GM12874 (cell line): ENCODE data around the gene DIPK1B.

Source experiments
- TF ChIP-seq, protein P1 (sequence below): IDR thresholded peaks from 2 replicates; pipeline ENCODE4 v1.5.1; 2011; ENCODE audit warnings: low read depth, mild to moderate bottlenecking, control low read depth, low read length, moderate library complexity; ENCODE audit not compliant: insufficient read depth

Gene DIPK1B

DNA sequence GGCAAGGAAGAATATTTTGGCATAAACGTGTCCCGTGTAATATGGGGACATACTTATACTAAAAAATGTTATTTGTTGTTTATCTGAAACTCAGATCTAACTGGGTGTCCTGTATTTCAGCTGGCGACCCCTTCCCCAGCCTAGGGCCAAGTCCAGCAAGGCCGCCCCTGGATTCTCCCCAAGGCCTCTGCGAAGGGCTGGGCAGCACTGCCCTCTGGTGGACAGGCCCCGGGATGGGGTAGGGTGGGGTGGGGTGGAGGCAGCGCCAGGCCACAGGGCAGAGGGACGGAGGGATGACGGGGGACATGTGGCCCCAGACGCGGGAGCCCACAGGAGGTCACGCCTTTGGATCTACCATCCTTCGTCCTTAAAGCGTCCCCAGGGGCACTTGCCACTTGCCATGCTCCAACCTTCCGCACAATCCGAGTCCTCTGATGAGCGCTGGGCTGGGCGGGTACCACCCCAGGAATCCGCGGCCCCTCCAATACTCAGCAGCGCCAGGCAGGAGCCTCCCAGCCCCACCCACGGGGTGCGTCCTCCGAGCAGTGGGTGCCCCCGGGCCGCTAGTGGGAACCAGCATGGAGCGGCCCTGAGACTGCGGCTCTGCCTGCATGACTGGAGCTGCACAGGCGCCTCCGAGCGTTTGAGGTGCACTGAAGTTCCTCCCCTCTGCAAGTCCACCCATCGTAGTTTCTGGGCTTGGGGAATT is 18.1 kb upstream of the DIPK1B start:
- TF ChIP-seq, protein P1, sequence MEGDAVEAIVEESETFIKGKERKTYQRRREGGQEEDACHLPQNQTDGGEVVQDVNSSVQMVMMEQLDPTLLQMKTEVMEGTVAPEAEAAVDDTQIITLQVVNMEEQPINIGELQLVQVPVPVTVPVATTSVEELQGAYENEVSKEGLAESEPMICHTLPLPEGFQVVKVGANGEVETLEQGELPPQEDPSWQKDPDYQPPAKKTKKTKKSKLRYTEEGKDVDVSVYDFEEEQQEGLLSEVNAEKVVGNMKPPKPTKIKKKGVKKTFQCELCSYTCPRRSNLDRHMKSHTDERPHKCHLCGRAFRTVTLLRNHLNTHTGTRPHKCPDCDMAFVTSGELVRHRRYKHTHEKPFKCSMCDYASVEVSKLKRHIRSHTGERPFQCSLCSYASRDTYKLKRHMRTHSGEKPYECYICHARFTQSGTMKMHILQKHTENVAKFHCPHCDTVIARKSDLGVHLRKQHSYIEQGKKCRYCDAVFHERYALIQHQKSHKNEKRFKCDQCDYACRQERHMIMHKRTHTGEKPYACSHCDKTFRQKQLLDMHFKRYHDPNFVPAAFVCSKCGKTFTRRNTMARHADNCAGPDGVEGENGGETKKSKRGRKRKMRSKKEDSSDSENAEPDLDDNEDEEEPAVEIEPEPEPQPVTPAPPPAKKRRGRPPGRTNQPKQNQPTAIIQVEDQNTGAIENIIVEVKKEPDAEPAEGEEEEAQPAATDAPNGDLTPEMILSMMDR, result peak; percentile 64

DNA sequence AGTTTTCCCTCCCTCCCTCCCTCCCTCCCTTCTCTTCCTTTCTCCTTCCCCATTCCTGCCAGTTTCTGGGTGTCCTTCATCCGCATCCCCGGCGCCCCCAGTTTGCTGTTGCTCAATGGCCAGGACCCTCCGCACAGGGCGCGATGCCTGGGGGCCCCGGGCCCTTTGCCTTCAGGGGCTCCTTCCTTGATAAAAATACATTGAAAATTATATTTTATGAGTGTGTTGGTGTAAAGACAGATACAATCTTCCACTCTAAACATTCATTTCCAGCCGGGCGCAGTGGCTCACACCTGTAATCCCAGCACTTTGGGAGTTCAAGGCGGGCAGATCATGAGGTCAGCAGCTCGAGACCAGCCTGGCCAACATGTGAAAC is 17.5 kb upstream of the DIPK1B start:
- TF ChIP-seq, protein P1, result no peak

DNA sequence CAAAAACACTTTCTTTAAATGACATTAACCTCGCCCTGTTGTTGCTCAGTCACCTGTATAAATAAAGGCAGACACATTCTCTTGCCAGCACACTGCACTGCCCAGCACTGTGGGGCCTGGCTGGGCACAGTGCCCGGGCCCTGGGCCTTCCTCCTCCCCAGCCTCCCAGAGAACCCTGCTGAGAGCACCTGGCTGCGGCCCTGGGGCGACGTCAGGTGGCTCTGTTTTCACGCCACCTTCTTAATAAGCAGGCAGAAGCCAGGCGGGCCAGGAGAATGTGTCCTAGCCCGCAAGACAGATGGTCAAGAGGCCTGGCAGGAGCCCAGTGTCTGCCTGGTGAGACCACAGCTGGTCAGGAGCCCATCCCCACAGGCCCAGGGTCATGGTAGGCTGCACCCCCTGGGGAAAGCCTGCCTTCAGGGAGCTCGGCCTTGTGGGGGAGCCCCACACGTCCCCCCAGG is 16.9 kb upstream of the DIPK1B start:
- TF ChIP-seq, protein P1, result no peak

DNA sequence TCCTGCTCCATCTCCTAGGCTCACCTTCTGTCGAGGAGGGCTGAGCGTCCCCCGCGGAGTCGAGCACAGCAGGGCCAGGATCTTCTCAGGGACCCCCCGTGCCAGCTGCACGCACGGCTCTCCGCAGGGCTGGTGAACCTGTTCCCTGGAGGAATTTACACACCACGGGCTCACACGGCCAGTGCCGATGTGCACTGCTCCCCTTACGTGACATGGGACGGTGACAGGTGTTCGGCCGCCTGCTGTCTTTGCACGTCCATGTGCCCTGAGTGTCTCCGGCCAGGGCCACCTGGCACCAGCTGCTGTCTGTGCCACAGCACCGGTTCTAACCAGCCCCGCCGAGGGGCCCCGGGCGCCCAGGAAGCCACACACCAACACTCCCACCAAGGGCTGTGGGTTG is 16.4 kb upstream of the DIPK1B start:
- TF ChIP-seq, protein P1, result no peak

DNA sequence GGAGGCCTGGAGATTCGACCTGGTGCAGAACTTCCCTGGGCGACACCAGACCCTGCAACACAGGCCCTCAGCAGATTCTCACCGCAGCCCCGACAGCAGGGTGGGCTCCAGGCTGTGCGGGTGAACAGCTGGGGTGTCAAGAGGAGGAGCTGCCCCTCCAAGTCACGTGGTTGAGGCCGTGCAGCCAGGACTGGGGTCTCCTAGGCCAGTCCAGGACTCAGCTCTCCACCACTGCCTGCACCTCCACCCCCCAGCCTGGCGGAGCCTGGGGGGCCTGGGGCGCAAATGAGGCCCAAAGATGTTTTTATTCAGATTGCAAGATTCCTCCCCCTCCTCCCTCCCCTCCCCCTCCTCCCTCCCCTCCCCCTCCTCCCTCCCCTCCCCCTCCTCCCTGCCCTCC is 15.9 kb upstream of the DIPK1B start:
- TF ChIP-seq, protein P1, result no peak

DNA sequence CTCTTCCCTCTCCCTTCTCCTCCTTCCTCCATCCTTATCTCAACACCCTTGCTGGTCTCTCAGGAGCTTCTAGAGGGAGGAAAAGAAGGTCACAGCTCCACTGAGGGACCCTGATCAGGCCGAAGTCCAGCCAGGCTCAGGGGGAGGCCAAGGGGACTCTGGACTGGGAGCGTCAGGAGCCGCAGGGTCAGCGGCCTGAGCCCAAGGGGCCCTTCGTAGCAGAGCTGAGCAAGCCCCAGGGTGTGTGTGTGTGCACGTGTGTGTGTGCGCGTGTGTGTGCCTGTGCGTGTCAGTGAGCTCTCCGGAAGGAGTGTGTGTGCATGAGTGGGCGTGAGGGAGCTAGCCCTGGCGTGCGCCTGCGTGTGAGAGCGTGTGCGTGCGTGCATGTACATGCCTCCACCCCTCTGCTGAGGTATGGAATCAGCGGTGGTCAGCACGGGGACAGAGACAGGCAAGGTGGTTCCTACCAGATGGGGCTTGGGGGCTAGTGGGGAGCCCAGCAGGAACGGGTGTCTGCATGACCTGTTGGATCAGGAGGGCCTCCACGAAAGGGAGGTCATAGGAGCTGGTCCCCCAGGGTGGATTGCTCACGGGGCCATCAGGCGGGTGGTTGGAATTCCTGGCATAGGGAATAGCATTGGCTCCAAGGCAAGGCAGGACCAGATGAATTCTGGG is 15.1 kb upstream of the DIPK1B start:
- TF ChIP-seq, protein P1, result no peak

DNA sequence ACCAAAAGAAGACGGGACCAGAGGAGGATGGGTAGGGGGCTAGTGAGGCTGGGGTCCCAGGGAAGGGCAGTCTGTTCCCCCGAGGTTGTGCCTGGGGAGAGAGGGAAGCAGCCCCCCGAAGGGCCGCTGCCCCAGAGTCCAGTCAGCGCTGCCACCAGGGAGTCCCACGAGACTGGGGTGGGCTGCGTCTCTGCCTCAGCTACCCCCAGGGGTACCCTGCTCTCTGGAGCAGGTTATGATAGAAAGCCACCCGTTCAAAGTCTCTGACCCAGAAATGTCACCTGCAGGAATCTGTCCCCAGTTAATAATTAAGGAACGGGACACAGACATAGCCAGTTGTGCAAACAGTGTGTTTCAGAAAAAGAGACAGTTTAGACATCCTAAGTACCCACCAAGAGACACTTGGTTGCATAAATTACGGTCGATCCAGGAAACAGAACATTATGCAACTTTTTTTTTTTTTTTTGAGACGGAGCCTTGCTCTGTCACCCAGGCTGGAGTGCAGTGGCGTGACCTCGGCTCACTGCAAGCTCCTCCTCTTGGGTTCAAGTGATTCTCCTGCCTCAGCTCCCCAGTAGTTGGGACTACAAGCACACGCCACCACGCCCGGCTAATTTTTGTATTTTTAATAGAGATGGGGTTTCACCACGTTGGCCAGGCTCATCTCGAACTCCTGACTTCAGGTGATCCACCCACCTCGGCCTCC is 14.4 kb upstream of the DIPK1B start:
- TF ChIP-seq, protein P1, result no peak
